GM21528 (cell line): Measurements from ENCODE around the gene WDR64.
A peak's percentile ranks its signal among the peaks of the same experiment; 100 is the strongest.

ENCODE experiments used
- ATAC-seq: cut with Tn5 transposase; IDR thresholded peaks from one replicate; pipeline ENCODE4 v1.9.1; 2021; ENCODE audit warnings: mild to moderate bottlenecking, moderate library complexity; ENCODE audit not compliant: unreplicated experiment, low FRiP score

WDR64 gene

GRCh38 chr1:241630476-241630875 is 21.6 kb upstream of the WDR64 start:
- no peak for ATAC-seq

DNA sequence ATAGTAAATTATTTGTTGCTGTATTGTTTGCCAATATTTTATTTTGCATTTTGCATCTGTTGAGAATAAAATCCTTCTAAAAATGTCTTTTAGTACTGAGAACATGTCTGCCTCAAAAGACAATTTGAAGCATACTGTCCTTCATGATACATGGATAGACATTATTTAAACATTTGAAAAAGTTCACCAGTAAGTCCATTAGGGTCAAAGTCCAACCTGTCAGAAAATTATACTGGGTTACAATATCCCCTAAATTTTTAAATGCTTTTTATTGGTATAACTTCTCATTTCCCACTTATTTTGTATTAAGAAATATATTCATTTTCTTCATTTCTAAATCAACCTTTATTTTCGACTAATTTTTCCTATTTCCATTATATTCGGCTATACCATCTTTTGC is 21.2 kb upstream of the WDR64 start:
- ATAC-seq = no peak

DNA sequence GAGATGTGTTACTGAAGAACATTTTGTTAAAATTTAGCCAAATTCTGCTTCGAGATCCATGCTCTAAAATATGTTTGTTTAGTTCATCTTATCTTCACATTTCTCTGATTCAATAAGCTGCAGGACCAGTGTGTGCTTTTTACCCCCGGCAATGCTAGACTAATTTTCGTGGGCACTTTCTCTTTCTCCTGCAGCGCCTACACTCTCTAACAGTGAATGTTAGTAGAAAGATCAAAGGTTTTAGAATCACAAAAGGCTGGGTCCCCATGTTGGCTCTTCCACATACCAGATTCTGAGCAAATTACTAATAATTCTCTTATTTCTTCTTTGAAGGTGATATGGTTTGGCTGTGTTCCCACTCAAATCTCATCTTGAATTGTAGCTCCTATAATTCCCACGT is 20.4 kb upstream of the WDR64 start:
- no peak for ATAC-seq

DNA sequence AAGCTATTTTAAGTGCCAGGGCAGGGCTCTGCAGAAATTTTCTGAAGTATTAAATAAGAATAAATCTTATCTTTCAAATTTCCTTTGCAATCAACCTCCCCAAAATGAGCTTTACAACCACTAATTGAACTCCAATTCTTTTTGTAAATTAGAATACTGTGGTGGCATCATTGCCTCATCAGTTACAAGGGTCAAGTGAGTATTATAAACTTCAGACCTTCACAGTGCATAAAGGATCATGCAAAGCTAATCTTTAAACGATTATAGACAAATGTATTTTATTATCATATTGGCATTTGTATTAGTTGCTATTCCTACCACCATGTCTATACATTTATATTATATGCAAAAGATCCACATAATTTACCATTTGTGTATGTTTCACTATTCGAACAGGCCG is 19.1 kb upstream of the WDR64 start:
- no peak for ATAC-seq

- ATAC-seq = no peak
Measured at GRCh38 chr1:241635556-241636152, 16.4 kb upstream of the WDR64 start.

- ATAC-seq = no peak
Measured at GRCh38 chr1:241636291-241636690, 15.8 kb upstream of the WDR64 start.

DNA sequence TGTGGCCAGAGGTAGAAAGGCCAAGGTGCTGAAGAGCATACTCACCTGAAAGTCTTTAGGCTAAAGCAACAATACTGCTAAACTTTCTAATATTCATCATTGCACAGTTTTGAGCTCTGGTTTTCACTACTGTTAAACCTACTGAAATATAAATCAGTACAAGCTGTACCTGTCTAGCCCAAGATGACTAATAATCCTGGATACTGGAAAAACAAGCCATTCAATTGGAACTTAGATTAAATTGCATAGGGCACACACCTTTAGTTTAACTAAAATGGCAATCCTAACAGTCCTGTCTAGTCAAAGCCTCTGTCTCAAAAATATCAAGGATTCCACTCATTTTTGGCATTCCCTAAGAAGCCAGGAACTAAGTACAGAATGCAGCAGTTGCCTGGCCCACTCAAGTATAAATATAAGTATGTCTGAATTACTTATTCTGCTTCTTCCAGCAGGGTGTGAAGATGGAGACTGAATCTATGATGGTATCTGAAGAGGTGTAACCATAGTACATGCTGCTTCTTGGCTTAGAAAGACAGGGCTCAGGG is 15.0 kb upstream of the WDR64 start:
- no peak for ATAC-seq

GRCh38 chr1:241637604-241638003 is 14.5 kb upstream of the WDR64 start:
- no peak for ATAC-seq

GRCh38 chr1:241638099-241638682 is 13.9 kb upstream of the WDR64 start:
- no peak for ATAC-seq

GRCh38 chr1:241638909-241639622 is 13.0 kb upstream of the WDR64 start:
- ATAC-seq = peak; percentile 1

- peak; percentile 58 for ATAC-seq
Measured at GRCh38 chr1:241639623-241640148, 12.4 kb upstream of the WDR64 start.

DNA sequence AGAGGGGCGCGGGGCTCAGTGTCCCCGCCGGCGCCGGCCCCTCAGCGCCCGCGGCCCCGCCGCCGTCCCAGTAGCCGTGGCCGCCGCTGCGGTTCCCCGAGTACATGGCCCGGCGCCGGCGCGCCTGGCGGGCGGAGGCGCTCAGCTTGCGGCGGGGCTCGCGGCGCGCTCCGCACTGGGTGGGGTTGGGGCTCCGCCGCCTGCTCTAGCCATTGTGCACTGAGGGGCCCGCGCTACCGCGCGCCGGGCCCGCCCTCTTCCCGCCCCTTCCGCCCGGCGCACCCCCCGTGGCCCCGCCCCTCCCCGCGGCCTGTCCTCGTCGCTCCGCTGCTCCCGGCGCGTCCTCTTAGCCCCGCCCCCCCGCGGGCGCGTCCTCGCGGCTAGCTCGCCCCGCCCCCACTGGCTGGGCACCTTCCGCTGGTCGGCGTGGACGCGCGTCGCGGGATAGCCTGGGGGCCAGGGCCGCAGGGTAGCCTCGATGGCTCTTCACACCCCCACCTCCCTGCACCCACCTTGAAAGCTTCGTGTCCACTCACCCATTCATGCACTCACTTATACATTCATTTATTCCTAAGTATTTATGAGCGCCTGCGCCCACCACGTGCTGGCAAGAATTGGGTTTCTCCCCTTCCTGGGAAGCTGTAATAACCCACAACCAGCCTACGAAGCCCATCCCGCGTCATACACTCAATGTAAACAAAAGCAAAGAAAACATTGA is 11.8 kb upstream of the WDR64 start, which contains the start of the genes CHML and OPN3:
CHML (minus strand) TSS at position 221 of the 718 bp plus-strand sequence. CDS start 4,603 bp downstream, outside the sequence.
OPN3 (minus strand) TSS at position 221 of the 718 bp plus-strand sequence; CDS start at position 106, 115 bp downstream.
- peak; percentile 94 for ATAC-seq

DNA sequence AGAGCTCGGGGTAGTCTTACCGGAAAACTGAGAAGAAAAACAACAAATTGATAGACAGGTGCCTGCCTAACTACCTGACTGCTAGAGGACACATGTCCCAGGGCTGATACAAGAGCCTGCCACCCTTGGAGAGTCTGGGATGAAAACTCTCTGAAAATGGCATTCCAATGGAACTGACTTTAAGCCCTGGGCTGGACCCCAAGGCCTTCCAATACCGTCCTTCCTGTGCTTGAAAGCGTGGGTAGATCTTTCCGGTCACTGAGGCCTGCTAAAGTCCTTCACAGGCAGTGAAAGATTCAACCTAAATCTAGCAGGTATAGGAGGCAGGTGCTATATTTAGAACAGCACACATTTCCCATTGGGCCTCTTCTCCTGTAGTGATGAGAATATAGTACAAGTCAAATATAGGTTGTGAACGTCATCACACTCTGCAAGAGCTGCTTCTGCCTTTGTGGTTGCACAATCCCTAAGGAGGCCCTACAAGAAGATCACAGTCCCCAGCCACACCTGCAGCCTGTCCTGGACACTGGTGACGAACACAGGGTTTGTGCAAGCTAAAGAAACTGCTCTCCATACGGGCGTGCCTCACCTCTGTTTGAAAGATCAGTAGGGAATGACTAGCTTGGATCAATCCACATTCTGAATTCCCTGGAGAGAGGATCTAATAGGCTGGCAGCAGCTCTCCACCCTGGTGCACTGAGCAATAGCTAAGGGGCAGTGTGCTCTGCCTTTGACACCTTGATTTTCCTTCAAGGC is 11.0 kb upstream of the WDR64 start:
- no peak for ATAC-seq

DNA sequence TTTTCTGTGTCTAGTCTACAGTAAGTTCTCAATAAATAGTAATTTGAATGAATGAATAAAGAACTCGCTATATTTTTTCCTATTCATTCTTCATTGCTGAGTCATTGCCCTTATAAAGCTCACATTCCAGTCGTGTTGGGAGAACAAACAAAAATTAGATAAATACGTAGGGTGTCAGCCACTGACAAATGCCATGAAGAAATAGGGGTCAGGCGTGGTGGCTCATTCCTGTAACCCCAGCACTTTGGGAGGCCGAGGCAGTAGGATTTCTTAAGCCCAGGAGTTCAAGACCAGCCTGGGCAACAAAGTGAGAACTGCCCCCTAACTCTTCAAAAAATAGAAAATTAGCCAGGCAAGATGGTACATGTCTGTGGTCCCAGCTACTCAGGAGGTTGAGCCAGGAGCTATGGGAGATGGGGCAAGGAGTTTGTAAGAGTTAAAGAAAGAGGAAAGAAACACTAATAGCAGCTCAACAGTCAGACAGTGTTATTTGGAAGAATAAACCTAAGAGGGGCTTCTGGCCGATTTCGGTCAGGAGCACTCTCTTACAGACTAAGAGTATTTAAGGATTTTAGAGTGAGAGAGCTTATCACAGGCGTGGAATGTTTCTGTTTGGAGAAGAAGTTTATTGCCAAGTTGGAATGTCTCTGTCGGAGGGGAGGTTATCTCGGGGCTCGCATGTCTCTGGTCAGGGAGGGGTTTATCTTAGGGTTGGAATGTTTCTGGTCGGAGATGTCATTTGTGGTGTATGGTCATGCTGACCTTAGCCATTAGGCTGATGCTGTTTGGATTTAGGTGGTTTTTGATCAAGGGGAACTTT is 10.1 kb upstream of the WDR64 start:
- ATAC-seq = no peak

- no peak for ATAC-seq
Measured at GRCh38 chr1:241642593-241642944, 9.5 kb upstream of the WDR64 start.

DNA sequence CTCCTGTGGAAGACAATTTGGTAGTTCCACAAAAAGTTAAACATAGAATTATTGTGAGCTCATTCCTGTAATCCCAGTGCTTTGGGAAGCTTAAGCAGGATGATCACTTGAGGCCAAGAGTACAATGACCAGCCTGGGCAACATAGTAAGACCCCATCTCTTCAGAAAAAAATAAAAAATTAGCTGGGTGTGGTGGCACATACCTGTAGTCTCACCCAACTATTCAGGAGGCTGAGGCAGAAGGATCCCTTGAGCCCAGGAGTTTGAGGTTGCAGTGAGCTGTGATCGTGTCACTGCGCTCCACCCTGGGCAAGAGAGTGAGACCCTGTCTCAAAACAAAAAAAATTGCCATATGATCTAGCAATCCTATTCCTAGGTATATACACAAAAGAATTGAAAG is 7.8 kb upstream of the WDR64 start:
- no peak for ATAC-seq

DNA sequence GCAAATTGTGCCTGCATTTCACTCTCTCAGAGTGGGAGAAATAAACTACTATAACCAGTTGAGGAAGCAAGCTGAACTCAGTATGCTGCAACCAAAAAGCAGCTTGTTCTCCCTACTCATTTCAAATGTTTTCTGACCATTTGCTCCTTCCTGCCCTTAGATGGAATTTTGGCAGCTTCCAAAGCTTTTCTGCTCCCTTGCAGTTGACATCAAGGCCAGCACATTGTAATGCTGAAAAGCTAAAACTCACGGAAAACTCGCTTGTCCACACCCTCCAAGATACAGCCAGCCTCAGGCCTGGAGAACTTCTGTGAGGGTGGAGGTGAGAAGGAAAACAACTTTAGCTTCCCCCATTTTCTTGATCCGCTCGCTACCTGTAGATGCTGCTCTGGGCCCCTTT is 6.9 kb upstream of the WDR64 start:
- ATAC-seq = no peak

DNA sequence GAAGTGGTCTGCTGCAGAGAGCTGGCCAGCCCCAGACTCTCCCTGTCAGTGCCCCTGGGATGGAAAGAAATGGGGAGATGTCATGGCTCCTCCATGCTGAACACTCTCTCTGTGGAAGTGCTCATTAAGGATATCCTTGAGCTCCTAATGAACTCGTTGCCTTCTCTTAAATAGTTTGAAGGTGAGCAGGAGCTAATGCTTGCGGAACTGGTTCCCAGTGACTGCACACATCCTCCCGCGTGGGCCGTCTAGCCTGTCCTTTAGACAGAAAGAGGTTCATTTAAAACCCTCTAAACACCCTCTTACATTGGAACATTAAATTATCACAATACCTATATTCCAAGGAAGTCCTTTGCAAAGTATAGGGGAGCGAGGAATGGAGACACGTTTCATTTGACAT is 5.9 kb upstream of the WDR64 start:
- ATAC-seq = no peak

GRCh38 chr1:241647658-241648057 is 4.4 kb upstream of the WDR64 start:
- ATAC-seq = no peak
